GM21529 (cell line): ENCODE measurements around the gene RFLNA.

Experiments used
- ATAC-seq: cut with Tn5 transposase; IDR thresholded peaks from one replicate; pipeline ENCODE4 v1.9.1; 2021; ENCODE audit not compliant: unreplicated experiment

Gene RFLNA

GRCh38 chr12:124357616-124358015 is 62.7 kb downstream of the RFLNA start:
- no peak for ATAC-seq

GRCh38 chr12:124358572-124358971 is 63.7 kb downstream of the RFLNA start:
- no peak for ATAC-seq

GRCh38 chr12:124359671-124360581 is 65.0 kb downstream of the RFLNA start:
- no peak for ATAC-seq

- no peak for ATAC-seq
Measured at GRCh38 chr12:124361074-124361970, 66.4 kb downstream of the RFLNA start.

GRCh38 chr12:124361996-124362395 is 67.1 kb downstream of the RFLNA start:
- no peak for ATAC-seq

GRCh38 chr12:124363353-124363965 is 68.6 kb downstream of the RFLNA start:
- no peak for ATAC-seq

GRCh38 chr12:124364543-124364942 is 69.7 kb downstream of the RFLNA start:
- ATAC-seq = no peak
